ENCODE measurements around the gene CARD14. TPM values are rescaled to one million over a fixed set of nuclear protein-coding genes. Genes with fewer than 3 reads are reported as not detected.

Gene CARD14
- total RNA-seq, 1 donor from 2014 or later: 0.50 TPM

Other genes starting within 250 kb of the CARD14 start
- gene TBC1D16, start 134.2 kb upstream of the CARD14 start, total RNA-seq: 24.7 TPM
- 14.1 TPM for gene CCDC40, start 133.4 kb upstream of the CARD14 start, total RNA-seq
- 143 TPM for gene GAA, start 68.4 kb upstream of the CARD14 start, total RNA-seq
- gene EIF4A3, start 22.9 kb upstream of the CARD14 start, total RNA-seq: 54.1 TPM
- 57.8 TPM for gene SGSH, start 50.3 kb downstream of the CARD14 start, total RNA-seq
- gene SLC26A11, start 50.4 kb downstream of the CARD14 start, total RNA-seq: 42.4 TPM
- 300 TPM for gene RNF213, start 90.8 kb downstream of the CARD14 start, total RNA-seq
- gene ENDOV, start 245.1 kb downstream of the CARD14 start, total RNA-seq: 23.4 TPM